Activated CD4-positive, alpha-beta T cell treated with anti-CD3 and anti-CD28 coated beads for 1 hour (primary cell): ENCODE results near the gene COL20A1.

ENCODE experiments used
- DNase-seq: peaks from one replicate; pipeline ENCODE4 v3.0.0-alpha.2; 2020

Gene COL20A1

DNA sequence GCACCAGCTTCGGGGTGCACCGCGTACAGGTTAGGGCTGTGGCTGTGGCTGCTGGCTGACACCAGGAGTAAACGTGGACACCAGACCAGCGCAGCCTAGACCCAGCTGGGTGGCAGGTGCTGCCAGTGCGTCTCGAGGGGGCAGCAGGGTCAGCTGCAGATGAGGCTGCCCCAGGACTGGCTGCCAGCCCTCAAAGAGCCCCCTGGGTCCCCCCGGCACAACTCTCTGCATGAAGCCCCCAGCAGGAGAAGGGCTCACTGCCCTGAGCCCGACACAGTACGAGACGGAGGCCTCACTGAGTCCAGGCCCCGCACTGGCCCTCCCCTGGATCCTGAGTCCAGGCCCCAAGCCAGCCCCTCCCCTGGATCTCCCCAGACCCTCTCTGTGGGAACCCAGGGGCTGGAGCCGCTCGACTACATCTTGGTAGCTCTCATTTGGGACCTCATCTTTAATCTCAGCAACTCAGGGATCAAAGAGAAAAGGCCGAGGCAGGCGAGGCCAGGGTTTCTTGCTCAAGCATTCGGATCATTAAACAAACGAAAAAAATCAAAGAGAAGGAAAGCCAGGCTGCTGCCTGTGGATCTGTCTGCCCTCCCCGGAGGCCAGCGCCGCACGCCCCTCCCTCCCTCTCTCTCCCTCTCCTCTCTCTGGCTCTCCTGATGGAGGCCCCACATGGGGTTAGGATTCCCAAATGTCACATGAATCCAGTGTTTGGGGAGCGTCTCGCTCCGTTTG lies 31.8 kb upstream of the COL20A1 start:
- no peak for DNase-seq

DNA sequence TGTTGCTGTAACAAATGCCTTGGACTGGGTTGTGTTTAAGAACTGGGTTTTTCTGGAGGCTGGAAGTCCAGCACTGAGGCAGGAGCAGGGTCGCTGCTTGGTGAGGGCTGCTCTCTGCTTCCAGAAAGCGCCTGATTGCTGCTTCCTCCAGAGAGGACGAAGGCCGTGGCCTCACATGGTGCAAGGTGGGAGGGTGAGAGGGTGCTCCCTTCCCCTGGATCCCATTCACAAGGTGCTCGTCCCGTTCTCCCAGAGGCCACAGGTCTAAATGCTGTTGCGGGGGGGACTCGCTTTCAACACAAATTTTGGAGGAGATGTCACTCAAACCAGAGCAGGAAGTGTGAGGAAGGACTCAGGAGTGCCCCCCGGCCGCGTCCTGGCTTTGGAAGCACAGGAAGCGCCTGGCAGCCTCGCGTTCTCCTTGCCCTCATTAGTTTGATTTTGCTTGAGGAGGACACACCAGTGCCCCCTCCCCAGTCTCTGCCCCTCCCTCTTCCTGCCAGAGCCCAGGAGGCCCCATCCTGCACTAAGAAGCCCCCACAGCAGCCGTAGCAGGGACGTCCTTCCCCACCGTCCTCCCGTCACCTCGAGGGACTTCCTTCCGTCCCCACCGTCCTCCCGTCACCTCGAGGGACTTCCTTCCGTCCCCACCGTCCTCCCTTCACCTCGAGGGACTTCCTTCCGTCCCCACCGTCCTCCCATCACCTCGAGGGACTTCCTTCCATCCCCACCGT lies 31.0 kb upstream of the COL20A1 start:
- DNase-seq = no peak

DNA sequence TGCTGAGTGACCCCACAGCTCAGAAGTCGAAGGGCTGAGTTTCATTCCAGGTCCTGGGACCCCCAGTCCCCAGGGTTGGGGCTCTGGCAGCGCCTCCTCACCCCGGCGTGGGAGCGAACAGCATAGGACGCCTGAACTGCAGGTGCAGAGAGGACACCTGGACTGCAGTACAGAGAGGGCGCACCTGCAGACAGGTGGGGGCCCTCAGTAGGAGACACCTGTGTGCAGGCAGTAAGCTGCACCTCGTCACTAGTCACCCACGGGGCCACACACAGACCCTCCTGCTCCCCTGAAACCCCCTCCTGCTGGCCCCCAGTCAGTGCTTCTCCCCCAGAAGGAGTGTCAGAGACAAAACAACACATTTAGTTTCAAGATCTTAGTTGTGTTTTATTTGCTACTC lies 30.1 kb upstream of the COL20A1 start:
- no peak for DNase-seq

DNA sequence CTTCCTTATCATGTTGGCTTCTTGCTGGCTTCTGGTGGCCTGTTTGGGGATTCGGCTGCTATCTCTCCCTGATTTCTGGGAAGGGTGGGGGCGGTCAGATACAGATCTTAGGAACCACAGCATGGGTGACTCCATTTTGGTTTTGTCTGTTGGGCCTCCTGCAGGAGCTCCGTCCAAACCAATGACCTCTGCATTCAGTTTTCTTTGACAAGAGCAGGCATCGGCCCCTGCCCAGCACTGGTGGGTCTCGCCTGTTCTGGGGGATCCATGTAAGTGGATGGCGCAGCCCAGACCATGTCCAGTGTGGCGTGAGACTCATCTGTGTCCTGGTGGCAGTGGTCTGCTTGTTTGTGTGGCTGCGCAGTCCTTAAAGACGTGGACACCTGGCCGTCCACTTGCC lies 29.0 kb upstream of the COL20A1 start:
- DNase-seq = no peak

DNA sequence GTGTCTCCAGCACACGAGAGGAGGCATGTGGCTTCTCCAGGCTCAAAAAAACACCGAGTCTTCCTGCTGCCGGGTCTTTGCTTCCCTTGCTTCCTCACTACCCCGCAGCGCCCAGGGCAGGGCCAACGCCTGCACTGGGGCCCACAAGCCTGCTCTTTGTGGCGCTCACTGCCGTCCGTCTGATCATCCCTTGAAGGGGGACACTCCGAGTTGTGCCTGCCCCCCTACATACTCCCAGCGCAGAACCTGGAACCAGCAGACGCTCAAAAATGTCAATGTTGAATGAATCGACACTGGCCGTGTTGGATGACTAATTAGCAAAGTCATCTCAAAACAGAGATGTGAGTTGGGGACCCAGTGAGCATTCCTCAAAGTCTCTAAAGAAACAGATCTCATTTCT lies 28.5 kb upstream of the COL20A1 start:
- DNase-seq = no peak

DNA sequence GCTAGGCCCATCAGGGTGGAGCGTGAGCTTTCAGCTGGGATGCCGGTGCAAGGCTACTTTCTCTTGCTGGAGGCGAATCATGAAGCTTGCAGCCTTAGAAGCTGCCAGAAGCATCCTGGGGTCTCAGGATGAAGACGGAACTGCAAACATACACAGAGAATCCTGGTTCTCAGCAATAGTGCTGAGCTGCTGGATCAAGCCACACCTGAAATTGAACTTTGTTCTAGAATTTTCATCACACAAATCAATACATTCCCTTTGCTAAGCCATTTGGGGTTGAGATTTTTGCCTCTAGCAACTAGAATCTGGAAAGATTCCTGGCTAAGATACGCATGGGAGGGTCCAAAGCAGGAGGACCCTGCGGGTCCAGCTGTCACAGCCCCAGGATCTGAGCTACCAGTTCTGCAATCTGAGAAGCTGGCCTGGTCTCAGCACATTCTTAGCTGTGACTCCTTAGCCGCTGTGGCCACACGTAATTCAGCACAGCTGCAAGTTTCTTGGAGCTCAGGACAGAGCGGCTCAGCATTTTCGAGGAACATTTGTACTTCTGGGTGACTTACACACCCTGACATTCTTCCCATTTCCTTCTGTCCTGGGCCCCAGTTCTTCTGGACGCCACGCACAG lies 27.0 kb upstream of the COL20A1 start:
- no peak for DNase-seq

DNA sequence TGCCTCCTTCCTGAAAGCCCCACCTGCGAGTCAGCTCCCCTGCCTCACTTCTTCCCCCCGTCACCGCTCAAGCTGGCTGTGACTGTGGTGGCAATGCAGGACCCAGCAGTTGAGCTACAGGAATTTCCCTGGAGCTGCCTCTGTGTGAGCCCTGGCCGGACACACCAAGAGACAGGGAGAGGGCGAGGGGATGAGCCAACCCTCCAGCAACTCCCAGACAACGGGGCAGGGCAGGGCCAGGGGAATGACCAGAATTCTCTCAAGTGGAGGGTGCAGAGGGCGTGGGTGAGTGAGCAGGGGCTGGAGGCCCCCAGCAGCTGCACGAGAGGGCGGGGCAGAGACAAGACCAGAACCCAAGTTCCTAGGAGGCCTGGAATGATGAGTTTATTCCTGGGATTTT lies 25.3 kb upstream of the COL20A1 start:
- no peak for DNase-seq

DNA sequence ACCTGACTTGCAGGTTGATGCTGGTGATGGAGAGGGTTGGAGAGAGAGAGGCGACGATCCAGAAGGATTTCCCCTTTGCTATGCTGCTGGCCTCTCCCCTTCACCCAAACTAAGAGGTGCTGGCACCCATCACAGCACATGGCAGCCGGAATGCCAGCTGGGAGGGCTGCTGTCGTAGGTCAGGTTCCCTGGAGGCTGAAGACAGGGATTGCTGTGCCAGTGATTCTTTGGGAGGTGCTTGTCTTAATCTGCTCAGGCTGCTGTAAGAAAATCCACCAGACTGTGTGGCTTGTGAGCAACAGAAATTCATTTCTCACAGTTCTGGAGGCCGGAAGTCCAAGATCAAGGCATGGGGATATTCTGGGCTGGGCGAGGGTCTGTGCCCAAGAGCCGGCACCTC lies 24.7 kb upstream of the COL20A1 start:
- no peak for DNase-seq

DNA sequence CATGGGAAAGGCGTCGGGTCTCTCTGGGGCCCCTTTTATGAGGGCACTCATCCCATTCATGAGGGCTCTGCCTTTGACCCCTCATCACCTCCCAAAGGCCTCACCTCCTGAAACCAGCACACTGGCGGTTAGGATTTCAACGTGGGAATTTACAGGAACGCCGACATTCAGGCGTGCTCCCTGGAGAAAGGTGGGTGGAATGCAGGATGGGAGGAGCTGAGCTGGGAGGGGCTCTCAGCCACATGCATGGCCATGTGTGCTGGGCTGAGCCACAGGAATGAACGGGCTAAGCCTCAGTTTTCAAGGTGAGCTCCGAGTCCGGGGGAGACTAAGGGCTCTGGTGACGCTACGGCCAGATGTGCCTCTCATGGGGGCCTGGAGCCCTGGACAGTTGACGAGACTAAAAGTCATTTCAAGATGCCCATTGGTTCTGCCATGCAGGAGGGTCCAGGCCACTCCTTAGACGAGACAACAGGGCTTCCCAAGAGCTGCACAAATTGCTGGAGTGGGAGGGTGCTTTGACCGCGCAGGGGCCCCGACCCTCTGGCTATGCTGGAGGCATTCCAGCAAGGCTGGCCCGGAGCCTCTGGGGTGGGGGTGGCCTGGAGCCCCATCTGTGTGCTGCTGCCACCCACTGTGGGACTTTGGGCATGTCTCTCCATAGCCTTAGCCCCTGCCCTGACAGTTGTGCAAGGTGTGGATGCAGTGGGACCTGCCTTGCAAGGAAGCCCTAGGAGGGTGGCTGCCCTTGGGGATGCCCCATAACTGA lies 24.1 kb upstream of the COL20A1 start:
- DNase-seq = no peak

DNA sequence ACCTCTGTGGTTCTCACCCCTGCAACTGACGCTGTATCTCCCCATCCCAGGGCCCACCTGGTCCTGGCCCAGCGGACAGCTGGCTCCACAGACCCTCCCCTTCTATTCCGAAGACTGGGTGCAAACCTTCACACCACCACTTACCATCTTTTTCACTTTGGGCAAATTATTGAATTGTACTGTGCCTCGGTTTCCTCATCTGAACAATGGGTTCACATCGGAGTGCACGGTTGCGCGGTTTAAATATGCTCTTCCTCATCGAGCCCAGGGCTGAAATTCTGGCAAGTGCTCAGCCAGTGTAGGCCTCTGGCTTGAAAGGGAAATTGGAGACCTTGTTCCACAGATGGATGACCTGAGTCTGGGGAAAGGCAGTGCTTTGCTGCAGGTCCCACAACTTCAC lies 23.3 kb upstream of the COL20A1 start:
- no peak for DNase-seq

DNA sequence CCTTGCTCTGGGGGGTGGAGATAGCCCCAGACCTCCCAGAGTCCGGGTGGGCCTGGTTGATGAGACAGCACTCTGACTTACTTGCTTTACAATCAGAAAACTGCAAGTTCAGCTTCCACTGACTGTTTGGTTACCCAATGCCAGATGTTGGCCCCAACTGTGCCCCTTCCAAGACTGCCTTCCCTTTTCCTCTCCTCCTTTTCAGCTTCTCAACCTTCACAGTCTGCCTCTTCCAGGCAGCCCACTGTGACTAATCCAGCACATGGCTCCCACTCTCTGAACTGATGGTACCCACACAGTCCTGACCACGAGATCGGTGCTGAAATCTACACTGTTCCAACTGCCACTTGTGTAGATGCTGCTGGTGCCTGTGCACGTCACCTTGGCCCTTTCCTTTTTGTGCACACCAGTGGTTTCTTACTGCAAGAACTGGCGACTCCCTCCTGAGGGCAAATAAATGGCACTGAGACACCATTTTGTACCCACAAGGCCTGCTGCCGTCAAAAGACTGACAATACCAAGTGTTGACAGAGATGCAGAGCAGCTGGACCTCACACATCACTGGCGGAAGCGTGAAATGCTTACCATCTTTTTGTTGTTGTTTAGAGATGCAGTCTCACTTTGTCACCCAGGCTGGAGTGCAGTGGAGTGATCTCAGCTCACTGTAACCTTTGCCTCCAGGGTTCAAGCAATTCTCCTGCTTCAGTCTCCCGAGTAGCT lies 22.2 kb upstream of the COL20A1 start:
- DNase-seq = no peak

DNA sequence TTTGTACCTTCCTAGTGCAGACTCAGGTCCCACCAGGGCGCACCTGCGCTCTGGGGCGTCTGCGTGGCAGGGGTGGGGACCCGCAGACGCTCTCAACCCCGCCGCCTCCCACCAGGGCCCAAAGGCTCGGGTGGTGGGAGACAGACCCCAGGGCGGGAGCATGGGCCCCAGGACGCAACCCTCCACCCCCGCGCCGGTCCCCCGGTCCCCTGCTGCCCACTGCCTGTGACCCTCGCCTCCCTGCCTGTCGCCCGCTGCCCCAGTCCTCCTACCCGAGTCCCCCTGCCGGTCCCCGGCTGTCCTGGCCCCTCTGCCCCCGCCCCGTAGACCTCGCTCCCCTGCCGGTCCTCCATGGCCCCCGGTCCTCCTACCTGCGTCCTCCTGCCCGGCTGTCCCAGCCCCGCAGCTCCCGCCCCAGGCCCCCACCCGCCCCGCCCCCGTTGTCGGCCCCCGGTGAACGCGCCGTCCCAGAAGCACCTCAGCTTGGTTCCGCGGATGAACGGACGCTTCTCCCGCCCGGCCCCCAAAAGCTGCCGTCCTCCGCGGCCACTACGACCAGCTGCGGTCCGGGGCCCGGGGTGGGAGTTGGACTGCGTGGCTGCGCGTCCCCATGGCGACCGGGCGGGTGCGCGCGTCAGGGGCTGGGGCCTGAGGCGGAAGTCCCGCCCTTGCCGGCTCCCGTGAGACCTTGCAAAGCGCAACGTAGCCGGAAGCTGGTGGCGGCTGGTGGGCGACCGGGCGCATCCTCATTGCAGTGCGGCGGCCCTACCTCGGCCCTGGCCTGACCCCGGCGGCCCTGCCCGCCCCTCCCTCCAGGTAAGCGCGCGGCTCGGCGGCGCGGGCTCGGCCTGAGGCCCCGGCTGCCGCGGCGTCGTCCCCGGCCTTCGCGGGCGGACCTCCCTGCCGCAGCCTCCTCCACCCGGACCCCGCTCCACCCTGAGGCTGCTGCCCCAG lies 20.6 kb upstream of the COL20A1 start, which contains the start of gene ARFGAP1:
ARFGAP1 (plus strand) TSS at position 709 of the 954 bp plus-strand sequence. CDS start 2,768 bp downstream, outside the sequence.
- DNase-seq = peak; percentile 81

DNA sequence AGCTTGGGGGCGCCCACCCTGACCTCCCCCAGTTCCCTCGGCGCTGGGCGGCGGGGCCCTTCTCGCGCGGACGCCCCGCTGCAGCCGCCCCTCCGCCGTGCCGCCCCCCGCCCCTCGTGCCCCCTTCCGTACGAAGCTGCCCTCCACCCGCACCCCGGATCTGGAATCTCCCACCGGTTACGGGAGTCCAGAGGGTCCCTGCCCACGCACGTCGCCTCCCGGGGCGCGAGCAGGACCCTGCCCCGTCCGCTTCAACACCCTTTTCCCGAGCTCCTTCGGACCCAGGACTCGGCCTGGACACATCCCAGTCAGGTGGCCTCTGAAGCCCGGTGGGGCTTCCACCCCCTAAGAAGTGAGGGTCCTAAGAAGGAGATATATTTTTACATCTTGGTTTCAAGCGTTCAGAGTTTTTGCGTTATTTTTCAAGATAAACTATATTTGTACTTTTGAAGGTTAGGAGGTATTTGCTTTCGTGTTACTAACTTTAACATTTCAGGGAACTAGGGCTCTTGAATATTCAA lies 19.9 kb upstream of the COL20A1 start:
- no peak for DNase-seq

DNA sequence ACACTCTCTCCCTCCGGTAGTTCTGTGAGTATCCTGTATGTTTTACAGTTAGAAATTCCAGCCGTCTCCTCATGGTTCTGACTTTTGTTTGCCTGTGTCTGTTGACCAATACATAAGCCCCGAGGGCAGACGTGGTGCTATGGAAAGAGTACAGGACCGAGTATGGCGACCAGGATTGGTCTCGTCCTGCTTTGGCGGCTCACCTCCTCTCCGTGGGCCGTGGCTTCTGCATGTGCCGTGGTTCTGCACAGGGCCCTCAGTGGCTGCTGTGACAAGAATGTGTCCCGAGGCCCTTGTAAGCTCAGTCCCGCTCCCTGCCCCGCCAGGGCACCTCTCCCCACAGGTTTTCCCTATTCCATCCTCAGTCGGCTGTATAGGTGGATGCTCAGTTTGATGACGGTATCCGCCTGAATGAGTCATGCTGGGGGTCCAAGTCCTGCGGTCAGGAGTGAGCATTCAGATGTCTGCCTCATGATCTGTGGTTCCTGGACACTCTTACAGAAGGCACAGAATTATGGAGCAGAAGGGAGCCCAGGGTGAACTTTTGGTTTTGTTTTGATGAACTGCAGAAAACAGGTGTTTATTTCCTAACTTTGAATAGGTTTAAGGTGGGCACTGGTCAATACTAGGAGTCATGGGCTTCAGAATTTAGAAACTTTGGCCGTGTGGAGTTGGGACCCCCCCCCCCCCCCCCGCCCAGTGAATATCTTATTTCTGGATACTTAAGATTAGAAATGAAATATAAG lies 19.2 kb upstream of the COL20A1 start:
- DNase-seq = no peak

DNA sequence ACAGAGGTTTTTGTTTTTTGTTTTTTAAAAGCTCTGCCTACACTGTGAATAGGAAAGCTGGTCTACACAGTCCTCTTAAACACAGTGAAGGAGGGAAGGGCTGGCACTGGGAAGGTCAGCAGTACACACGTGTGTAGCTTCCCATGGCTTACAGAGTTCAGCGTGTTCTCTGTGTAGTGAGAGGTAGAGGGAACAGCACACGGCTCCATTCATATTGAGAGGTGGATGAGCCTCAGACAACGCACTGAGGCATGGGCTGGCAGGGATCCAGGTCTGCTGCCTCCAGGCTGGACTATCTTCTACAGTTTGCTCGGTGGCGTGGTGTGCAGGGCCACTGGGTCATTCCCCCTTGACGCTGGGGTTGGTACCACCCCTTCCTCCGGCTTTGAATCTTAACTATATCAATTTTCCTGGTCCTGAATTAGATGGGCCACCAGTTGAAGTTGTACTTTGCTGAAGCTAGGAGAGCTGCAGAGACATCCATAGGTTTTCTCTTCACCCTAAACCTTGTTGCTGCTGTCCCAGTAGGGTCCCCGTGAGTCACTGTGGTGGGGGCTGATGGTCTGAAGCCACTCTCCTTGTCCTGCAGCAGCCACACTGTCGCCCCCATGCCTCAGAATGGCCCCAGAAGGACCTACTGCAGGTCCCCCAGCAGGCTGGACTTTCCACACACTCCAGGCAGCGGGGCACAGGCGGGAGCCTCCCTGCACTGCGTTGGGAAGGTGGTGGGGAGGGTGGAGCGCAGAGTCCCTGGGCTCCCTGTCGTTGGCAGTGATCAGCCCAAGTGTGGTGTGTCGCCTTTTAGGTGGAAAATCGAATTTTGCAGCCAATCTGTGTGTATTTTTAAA lies 18.4 kb upstream of the COL20A1 start:
- no peak for DNase-seq

DNA sequence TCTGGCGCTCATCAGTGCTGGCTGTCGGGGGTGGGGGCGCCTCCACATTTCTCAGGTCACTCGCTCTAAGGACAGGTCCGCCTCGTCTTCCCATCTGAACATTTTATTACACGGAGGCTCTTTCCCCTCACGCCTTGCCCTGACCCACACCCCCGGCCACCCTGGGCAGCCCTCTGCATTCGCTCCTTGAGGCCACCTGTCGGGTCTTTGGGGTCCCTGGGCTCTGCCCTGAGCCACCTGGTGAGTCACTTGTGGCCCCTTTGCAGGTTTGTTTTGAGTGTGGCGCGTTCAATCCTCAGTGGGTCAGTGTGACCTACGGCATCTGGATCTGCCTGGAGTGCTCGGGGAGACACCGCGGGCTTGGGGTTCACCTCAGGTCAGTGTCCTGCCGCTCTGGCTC lies 17.2 kb upstream of the COL20A1 start:
- no peak for DNase-seq

DNA sequence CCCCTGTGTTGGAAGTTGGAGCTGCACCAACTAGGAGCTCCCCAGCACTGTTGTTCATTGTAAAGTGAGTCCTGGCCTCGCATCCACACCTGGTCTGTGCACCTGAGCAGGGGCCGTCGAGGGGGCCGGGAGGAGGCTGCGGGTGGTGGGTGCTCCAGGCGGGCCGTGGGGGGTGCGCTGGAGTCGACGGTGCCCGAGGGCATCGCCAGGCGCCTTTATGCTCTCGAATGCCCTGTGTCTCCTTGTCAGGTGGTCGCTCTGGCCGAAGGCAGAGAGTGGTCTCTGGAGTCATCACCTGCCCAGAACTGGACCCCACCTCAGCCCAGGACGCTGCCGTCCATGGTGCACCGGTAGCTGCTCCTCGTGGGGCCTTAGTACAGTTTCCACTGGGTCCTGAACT lies 16.0 kb upstream of the COL20A1 start:
- no peak for DNase-seq

DNA sequence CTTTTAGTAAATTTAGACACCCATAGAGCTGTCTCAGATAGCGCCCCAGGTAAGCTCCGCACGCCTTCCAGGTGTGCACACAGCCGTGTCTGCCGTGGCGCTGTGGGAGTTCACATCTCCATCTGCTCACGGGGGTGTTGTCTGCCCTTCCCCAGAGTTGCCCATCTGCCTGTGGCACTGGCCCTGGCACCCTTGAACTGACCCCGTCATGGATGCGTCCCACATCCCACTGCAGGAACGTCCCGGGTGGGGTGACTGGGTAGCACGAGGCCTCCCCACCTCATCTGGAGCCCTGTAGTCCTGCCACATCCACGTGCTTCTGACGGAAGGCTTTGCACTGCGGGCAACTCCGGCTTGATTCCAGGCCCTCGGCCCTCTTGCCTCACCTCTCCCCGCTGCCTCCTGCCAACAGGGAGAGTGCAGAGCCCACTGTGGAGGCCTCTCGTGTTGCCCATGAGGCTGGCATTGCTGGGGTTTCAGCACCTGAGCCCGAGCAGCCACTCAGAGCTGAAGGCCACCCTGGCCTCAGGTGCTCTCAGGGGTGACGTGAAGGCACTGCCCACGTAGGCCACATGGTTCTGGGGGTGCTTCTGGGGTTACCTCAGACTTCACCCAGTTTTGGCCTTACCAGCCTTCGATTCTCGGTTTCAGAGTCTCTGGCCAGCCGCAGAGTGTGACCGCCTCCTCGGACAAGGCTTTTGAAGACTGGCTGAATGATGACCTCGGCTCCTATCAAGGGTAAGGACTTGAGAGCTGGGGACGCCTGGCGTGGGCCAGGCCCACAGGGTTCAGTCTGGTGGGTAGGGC lies 15.3 kb upstream of the COL20A1 start:
- DNase-seq = no peak

DNA sequence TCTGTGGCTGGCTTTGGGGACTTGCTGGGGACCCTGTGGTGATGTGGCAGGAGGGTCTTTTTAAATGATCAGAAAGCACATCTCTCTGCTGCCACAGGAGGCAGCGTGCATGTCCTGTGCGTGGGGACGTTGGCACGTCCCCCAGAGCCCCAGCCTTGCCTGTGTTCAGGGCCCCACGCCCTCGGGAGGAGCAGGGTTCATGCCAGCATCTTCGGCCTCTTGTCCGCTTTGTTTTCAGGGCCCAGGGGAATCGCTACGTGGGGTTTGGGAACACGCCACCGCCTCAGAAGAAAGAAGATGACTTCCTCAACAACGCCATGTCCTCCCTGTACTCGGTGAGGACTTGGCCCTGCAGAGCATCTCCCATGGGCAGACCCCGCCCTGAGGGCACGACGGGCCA lies 14.3 kb upstream of the COL20A1 start:
- DNase-seq = no peak
